Smooth muscle cell (in vitro differentiated cells): Measurements from ENCODE around the gene PARD3. TPM values are rescaled to one million over a fixed set of nuclear protein-coding genes. Genes with fewer than 3 reads are reported as not detected.
"Not testable (repeated sequence)": the region's sequence is repeated elsewhere in the genome, so short reads cannot be mapped to it uniquely, and the experiment has no call there.

Source experiments
- DNase-seq: peaks from one replicate; lab custom pipeline; 2025; ENCODE audit not compliant: unreplicated experiment; lab: John Stamatoyannopoulos, UW
- H2AFZ ChIP-seq: fragments of 200-600 bp; sonication (generic); 2 replicates; pipeline ENCODE4 v1.6.0; 2016; ENCODE audit warnings: antibody characterized with exemption, low read depth, mild to moderate bottlenecking
- H3F3A ChIP-seq: fragments of 200-600 bp; sonication (generic); 2 replicates; pipeline ENCODE4 v1.6.0; 2017; ENCODE audit warnings: antibody characterized with exemption, low read depth
- H3K27ac ChIP-seq: fragments of 200-600 bp; sonication (generic); 2 replicates; pipeline ENCODE4 v1.5.1; 2016; ENCODE audit warnings: low read depth, mild to moderate bottlenecking
- H3K27me3 ChIP-seq: fragments of 200-600 bp; sonication (generic); 2 replicates; pipeline ENCODE4 v1.6.1; 2016; ENCODE audit warnings: low read depth, mild to moderate bottlenecking
- H3K36me3 ChIP-seq: fragments of 200-600 bp; sonication (generic); 2 replicates; pipeline ENCODE4 v1.5.1; 2016; ENCODE audit warnings: low read depth
- H3K4me1 ChIP-seq: fragments of 200-600 bp; sonication (generic); 2 replicates; pipeline ENCODE4 v1.5.1; 2016; ENCODE audit warnings: low read depth
- H3K4me2 ChIP-seq: fragments of 200-600 bp; sonication (generic); 2 replicates; pipeline ENCODE4 v1.6.0; 2016; ENCODE audit warnings: mild to moderate bottlenecking
- H3K4me3 ChIP-seq: fragments of 200-600 bp; sonication (generic); 2 replicates; pipeline ENCODE4 v1.5.1; 2016; ENCODE audit warnings: mild to moderate bottlenecking
- H3K79me2 ChIP-seq: fragments of 200-600 bp; sonication (generic); 2 replicates; pipeline ENCODE4 v1.6.0; 2016; ENCODE audit warnings: low read depth, mild to moderate bottlenecking
- H3K9ac ChIP-seq: fragments of 200-600 bp; sonication (generic); 2 replicates; pipeline ENCODE4 v1.6.0; 2016; ENCODE audit warnings: low read depth
- H3K9me3 ChIP-seq: fragments of 200-600 bp; sonication (generic); replicated peaks from 2 replicates; pipeline ENCODE4 v1.5.1; 2016; ENCODE audit warnings: low read depth
- H4K20me1 ChIP-seq: fragments of 200-600 bp; sonication (generic); 2 replicates; pipeline ENCODE4 v1.6.0; 2016; ENCODE audit warnings: low read depth
- whole genome bisulfite sequencing: methylation state at CpG from one replicate; pipeline ENCODE4 v1.1.7; 2016; ENCODE audit warnings: low lambda C conversion rate; 5-methylcytosine and 5-hydroxymethylcytosine counted together
- polyA plus RNA-seq: library from polyadenylated mRNA; unstranded; fragments of >200 nt; fragmentation: Nextera tagmentation; extraction: Ambion mirVana; gene quantifications from 2 replicates; pipeline ENCODE4 v1.2.1, GENCODE V29; 2016
- total RNA-seq: library from RNA; depleted of rRNA; stranded (reverse); fragments of >200 nt; gene quantifications from 2 replicates; pipeline ENCODE4 v1.2.3, GENCODE V29; 2014
- TF ChIP-seq, protein P1 (sequence below): fragments of 200-600 bp; sonication (generic); IDR thresholded peaks from 2 replicates; pipeline ENCODE4 v1.5.1; 2017; ENCODE audit warnings: borderline replicate concordance, mild to moderate bottlenecking, antibody characterized with exemption; ENCODE audit not compliant: insufficient read depth, poor library complexity, severe bottlenecking

Gene PARD3
- total and polyA plus RNA-seq, 2 experiments from 2014 or later, result 17.5 to 26.0 TPM

DNA sequence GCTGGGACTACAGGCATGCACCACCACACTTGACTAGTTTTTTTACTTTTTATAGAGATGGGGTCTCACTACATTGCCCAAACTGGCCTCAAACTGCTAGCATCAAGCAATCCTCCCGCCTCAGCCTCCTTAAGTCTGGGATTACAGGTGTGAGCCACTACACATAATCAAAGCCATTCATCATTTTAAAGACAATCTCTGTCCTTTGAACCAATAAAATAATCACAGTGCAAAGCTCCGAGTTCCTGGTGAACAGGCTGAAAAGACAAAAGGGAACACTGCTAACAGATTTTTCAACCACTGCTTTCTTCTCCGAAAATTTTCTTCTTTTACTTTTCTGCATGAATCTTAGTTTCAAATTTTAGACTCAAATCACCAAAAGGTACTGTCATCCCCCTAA, 58.5 kb downstream of the PARD3 start:
- Histone ChIP-seq H3K4me1 (no peaks in the 10 kb centered on the region), H3K4me3 (no peak overlapping the region), H3K79me2 (peaks cover 63% of the 10 kb centered on the region), H4K20me1 (peaks cover 25% of the 10 kb centered on the region), H3F3A (no peaks in the 10 kb centered on the region), H3K9ac (no peak overlapping the region), H3K36me3 (no peaks in the 10 kb centered on the region), H3K9me3 (no peaks in the 10 kb centered on the region), H3K4me2 (no peak overlapping the region), H2AFZ (no peak overlapping the region), H3K27me3 (no peaks in the 10 kb centered on the region), H3K27ac (no peak overlapping the region)
- no peak for DNase-seq
- TF ChIP-seq, protein P1, sequence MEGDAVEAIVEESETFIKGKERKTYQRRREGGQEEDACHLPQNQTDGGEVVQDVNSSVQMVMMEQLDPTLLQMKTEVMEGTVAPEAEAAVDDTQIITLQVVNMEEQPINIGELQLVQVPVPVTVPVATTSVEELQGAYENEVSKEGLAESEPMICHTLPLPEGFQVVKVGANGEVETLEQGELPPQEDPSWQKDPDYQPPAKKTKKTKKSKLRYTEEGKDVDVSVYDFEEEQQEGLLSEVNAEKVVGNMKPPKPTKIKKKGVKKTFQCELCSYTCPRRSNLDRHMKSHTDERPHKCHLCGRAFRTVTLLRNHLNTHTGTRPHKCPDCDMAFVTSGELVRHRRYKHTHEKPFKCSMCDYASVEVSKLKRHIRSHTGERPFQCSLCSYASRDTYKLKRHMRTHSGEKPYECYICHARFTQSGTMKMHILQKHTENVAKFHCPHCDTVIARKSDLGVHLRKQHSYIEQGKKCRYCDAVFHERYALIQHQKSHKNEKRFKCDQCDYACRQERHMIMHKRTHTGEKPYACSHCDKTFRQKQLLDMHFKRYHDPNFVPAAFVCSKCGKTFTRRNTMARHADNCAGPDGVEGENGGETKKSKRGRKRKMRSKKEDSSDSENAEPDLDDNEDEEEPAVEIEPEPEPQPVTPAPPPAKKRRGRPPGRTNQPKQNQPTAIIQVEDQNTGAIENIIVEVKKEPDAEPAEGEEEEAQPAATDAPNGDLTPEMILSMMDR, result no peak
- WGBS, result 91% methylated on average over 3 of the region's 3 CpGs

DNA sequence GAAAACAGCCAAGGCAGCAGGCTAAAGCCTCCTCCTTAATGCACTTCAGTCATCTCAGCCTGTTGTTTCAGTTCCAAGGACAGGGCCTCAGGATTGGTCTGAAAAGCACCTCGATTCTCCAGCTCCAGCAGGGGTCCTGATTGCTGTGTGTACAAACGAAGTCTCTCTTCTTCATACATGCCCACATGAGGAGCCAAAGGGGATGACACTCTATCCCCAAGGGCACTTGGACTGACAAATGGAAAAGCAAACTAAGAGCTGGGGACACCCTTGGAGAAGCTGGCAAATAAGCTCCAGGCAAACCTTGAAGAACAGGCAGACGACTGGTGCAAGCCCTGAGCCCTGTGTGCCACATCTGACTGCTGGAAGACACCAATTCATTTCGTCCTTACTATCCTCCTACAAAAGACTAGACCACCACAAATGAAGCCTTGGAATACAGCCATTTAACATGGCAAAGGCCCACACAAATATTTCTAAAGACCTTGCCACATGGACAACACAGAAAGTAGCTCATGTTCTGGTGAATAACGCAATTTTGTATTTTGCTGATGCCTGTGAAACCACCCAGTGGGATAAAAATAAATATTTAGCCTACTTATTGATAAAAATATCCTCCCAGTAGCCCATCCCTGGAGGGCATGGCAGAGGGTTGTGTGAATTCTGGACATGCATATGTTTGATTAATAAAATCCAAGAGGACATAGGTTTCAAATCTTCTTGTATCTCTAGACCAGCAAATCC, 61.9 kb downstream of the PARD3 start:
- DNase-seq, result no peak
- no peaks in the 10 kb centered on the region for H3F3A ChIP-seq
- H3K4me3 ChIP-seq, result no peak overlapping the region
- TF ChIP-seq, protein P1, result no peak
- no peaks in the 10 kb centered on the region for H3K36me3 ChIP-seq
- H3K27ac ChIP-seq, result no peak overlapping the region
- no peaks in the 10 kb centered on the region for H3K4me1 ChIP-seq
- no peak overlapping the region for H2AFZ ChIP-seq
- no peak overlapping the region for H3K4me2 ChIP-seq
- 78% methylated on average over 5 of the region's 5 CpGs for WGBS
- no peak overlapping the region for H3K9ac ChIP-seq
- H4K20me1 ChIP-seq, result peaks cover 29% of the 10 kb centered on the region
- H3K27me3 ChIP-seq, result no peaks in the 10 kb centered on the region
- no peaks in the 10 kb centered on the region for H3K9me3 ChIP-seq
- peaks cover 68% of the 10 kb centered on the region for H3K79me2 ChIP-seq

DNA sequence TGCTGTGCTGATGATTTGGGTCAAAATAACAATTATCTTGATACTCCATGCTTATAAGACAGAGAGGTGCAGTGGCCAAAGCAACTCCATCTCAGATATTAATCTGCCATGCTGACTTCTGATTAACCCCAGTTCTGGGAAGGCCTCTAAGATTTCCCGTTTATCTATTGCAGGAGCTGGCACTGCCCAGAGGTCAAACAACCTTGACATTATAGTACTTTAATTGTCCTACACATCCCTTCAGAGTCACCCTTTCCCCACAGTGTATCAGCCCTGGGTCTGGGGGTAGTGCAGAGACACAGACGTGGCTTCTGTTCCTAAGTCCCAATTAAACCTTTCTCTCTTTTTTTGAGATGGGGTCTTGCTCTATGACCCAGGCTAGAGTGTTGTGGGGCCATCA, 63.8 kb downstream of the PARD3 start:
- no peaks in the 10 kb centered on the region for H3K9me3 ChIP-seq
- 74% methylated on average over 2 of the region's 2 CpGs for WGBS
- DNase-seq, result no peak
- no peak overlapping the region for H3K4me2 ChIP-seq
- TF ChIP-seq, protein P1, result no peak
- H3K4me3 ChIP-seq, result no peak overlapping the region
- no peaks in the 10 kb centered on the region for H3K36me3 ChIP-seq
- no peaks in the 10 kb centered on the region for H3K4me1 ChIP-seq
- H2AFZ ChIP-seq, result no peak overlapping the region
- peaks cover 30% of the 10 kb centered on the region for H4K20me1 ChIP-seq
- H3K27ac ChIP-seq, result no peak overlapping the region
- H3K27me3 ChIP-seq, result no peaks in the 10 kb centered on the region
- H3F3A ChIP-seq, result no peaks in the 10 kb centered on the region
- no peak overlapping the region for H3K9ac ChIP-seq
- peaks cover 71% of the 10 kb centered on the region for H3K79me2 ChIP-seq

GRCh38 chr10:34750795-34751194, 64.3 kb downstream of the PARD3 start:
- Histone ChIP-seq H3K79me2 (peaks cover 74% of the 10 kb centered on the region), H4K20me1 (peaks cover 30% of the 10 kb centered on the region)
- DNase-seq, H3K4me2 ChIP-seq, H3K27ac ChIP-seq, H3K27me3 ChIP-seq, H3K9ac ChIP-seq, H3K9me3 ChIP-seq, H3K4me3 ChIP-seq, H2AFZ ChIP-seq, H3K4me1 ChIP-seq, H3K36me3 ChIP-seq, H3F3A ChIP-seq: not testable (repeated sequence)
- 96% methylated on average over 7 of the region's 7 CpGs for WGBS
